ENCODE measurements around the gene ZNF385D. TPM values are rescaled to one million over a fixed set of nuclear protein-coding genes. Genes with fewer than 3 reads are reported as not detected.

ZNF385D gene
- total RNA-seq, 2 experiments from 2014 or later, result not detected

DNA sequence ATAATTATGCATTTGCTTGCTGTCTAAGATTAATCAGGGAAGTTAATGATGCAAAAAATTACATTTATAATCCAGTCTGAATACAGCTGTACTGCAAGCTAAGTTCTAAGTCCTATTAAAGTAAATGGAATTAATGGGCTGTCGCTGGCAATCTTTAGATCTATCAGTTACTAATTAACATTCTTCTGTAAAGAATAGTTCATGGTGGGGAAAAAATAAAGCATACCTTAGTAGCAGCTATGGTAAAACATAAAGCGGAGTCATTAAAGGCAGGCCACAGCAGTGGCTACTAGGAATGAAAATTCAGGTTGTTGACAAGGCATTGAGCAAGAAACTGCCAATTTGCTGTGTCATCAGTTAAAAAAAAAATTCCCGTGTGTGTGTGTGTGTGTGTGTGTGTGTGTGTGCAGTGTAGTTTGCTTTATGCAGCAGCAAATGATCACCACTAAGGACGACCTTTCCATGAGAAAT lies 129.8 kb downstream of the ZNF385D start:
- no peak overlapping the region for H3K27ac Mint-ChIP-seq
- H3K4me1 Mint-ChIP-seq (ENCODE audit: low read depth), result no peaks in the 10 kb centered on the region
- TF ChIP-seq, protein P1, sequence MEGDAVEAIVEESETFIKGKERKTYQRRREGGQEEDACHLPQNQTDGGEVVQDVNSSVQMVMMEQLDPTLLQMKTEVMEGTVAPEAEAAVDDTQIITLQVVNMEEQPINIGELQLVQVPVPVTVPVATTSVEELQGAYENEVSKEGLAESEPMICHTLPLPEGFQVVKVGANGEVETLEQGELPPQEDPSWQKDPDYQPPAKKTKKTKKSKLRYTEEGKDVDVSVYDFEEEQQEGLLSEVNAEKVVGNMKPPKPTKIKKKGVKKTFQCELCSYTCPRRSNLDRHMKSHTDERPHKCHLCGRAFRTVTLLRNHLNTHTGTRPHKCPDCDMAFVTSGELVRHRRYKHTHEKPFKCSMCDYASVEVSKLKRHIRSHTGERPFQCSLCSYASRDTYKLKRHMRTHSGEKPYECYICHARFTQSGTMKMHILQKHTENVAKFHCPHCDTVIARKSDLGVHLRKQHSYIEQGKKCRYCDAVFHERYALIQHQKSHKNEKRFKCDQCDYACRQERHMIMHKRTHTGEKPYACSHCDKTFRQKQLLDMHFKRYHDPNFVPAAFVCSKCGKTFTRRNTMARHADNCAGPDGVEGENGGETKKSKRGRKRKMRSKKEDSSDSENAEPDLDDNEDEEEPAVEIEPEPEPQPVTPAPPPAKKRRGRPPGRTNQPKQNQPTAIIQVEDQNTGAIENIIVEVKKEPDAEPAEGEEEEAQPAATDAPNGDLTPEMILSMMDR (IDR thresholded peaks at IDR 0.05), result no peak
- DNase-seq (no peak), ATAC-seq (no peak)
- intact Hi-C loops (cut with micrococcal nuclease), result no loop called here
- H3K4me3 Mint-ChIP-seq, result no peak overlapping the region
- ChIA-PET CTCF (no interaction called here), POLR2A (no interaction called here)
- H3K9me3 Mint-ChIP-seq, result no peaks in the 10 kb centered on the region
- no peaks in the 10 kb centered on the region for H3K27me3 Mint-ChIP-seq
- no peaks in the 10 kb centered on the region for H3K36me3 Mint-ChIP-seq (ENCODE audit: low read depth)

DNA sequence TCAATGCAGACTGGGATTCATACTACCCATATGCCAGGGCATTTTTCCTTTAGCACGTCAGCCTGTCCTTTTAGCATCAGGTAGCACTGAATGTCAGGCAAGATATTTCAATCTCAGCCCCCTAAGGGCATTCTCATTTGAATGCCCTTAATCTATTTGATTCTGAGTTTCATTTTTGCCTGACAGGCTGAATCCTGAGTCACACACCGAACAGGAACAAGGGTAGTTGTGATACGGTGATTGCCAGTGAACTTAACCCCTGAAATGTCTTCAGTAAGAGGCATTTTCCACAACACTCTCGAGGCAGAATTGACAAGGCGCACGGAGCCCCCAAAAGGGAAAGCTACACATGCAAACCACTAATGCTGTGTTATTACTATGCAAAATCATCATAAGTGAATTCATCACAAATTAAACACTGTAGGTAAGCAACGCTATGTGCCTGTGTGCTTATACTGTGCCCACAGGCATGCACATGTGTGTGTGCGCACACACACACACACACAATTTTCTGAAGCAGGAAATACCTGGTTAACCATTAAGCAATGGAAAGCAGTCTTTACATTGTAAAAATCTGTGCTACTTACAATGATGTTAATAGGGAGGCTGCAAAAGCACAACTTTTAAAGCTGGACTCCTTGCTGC lies 130.4 kb downstream of the ZNF385D start:
- no peak for ATAC-seq
- H3K4me1 Mint-ChIP-seq (ENCODE audit: low read depth), result no peaks in the 10 kb centered on the region

DNA sequence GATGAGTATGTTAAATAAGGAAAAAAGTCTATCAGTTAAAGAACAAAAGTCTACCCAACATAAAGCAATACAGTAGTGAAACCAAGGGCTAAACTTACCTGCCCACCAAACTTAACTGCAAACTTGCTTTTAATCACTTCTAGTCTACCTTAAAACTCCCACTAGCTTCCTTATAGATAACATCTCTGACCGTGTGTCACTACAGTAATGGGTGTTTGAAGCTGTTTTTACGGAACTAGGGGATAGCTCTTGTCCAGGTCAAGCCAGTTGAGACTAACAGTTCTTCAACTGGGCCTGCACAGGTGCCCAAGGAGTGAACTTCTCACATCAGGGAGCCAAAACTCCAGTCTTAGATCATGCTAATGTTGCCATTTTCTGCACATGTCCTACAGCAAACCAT lies 132.3 kb downstream of the ZNF385D start:
- ChIA-PET POLR2A (no interaction called here), CTCF (no interaction called here)
- Mint-ChIP-seq H3K4me3 (no peak overlapping the region), H3K36me3 (ENCODE audit: low read depth) (no peaks in the 10 kb centered on the region), H3K27me3 (no peaks in the 10 kb centered on the region), H3K27ac (no peak overlapping the region), H3K9me3 (no peaks in the 10 kb centered on the region), H3K4me1 (ENCODE audit: low read depth) (no peaks in the 10 kb centered on the region)
- TF ChIP-seq, protein P1 (IDR thresholded peaks at IDR 0.05), result no peak
- DNase-seq, result no peak
- ATAC-seq, result no peak
- intact Hi-C loops (cut with micrococcal nuclease), result no loop called here

More for the DNA sequence above, 130.4 kb downstream of the ZNF385D start:
- intact Hi-C loops (cut with micrococcal nuclease), result no loop called here
- CTCF ChIA-PET, result no interaction called here
- DNase-seq, result no peak
- no peak overlapping the region for H3K27ac Mint-ChIP-seq
- H3K4me3 Mint-ChIP-seq, result no peak overlapping the region
- no peaks in the 10 kb centered on the region for H3K9me3 Mint-ChIP-seq
- TF ChIP-seq, protein P1 (IDR thresholded peaks at IDR 0.05), result no peak
- no peaks in the 10 kb centered on the region for H3K36me3 Mint-ChIP-seq (ENCODE audit: low read depth)
- H3K27me3 Mint-ChIP-seq, result no peaks in the 10 kb centered on the region
- POLR2A ChIA-PET, result no interaction called here

DNA sequence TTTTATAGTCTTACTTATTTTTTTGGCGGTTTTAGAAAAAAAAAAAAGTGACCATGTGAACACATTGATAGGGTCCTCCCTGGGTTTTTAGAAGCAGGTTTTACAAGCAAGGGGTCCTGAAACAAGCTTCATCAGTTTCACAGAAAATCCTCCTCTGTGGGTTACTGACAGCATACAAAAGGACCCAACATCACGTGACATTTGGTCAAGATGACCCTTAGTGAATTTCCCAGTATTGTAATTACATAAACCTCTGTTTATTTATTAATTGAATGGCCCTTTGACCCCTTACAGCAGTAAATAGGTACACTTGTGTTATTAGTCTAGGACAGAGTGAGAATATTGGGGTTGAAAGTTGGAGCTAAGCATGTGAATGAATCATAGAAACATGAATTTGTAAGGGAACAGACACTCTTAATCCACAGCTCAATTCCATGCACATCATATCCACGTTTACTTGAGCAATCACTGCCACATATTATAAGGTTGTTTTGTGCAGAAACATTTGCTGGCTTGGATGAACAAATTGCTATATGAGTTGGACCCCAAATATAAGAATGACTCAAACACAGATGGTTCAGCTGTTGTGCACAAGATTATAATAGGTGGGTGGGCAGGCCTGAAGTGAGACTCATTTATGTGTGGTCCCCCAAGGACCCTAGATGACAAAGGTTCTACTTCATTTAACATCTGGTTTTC lies 137.5 kb downstream of the ZNF385D start:
- ChIA-PET CTCF (no interaction called here), POLR2A (no interaction called here)
- Mint-ChIP-seq H3K4me1 (ENCODE audit: low read depth) (no peaks in the 10 kb centered on the region), H3K36me3 (ENCODE audit: low read depth) (no peaks in the 10 kb centered on the region), H3K27ac (no peak overlapping the region), H3K27me3 (no peaks in the 10 kb centered on the region), H3K4me3 (no peak overlapping the region), H3K9me3 (peaks cover 3% of the 10 kb centered on the region)
- DNase-seq, result no peak
- intact Hi-C loops (cut with micrococcal nuclease), result no loop called here
- TF ChIP-seq, protein P1 (IDR thresholded peaks at IDR 0.05), result no peak
- ATAC-seq, result no peak

DNA sequence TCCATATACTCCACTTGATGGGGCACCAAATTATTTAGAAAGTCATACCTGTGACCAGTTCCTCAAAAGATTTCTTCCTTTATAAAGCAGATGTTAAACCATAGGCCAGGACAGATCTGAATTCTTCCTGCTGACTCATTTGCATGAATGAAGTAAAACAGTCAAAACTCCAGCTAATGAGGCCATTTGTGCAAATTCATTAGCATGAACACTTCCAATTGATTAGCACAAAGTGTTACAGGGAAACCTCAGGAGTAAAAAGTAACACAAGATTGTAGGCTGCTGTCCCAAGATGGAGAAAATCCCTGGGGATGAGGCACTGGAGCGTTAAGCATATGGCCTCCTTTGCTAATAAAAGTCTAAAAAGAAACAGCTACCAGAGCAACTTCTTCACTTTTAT lies 149.8 kb downstream of the ZNF385D start:
- CTCF ChIA-PET, result no interaction called here
- H3K4me1 Mint-ChIP-seq (ENCODE audit: low read depth), result no peaks in the 10 kb centered on the region
- H3K9me3 Mint-ChIP-seq, result peaks cover 6% of the 10 kb centered on the region
- intact Hi-C loops (cut with micrococcal nuclease), result no loop called here
- no peaks in the 10 kb centered on the region for H3K36me3 Mint-ChIP-seq (ENCODE audit: low read depth)
- TF ChIP-seq, protein P1 (IDR thresholded peaks at IDR 0.05), result no peak
- H3K4me3 Mint-ChIP-seq, result no peak overlapping the region
- POLR2A ChIA-PET, result no interaction called here
- ATAC-seq (no peak), DNase-seq (no peak)
- H3K27ac Mint-ChIP-seq, result no peak overlapping the region
- no peaks in the 10 kb centered on the region for H3K27me3 Mint-ChIP-seq

Measured in activated CD8-positive, alpha-beta T cell treated with anti-CD3 and anti-CD28 coated beads for 36 hours (primary cell).